Chondrocyte (in vitro differentiated cells): ENCODE data around the gene LDLRAD4. TPM values are rescaled to one million over a fixed set of nuclear protein-coding genes. Genes with fewer than 3 reads are reported as not detected.

Experiments used
- DNase-seq: peaks from one replicate; pipeline ENCODE4 v3.0.0; 2021; ENCODE audit warnings: mixed read lengths, low spot score
- H3K27ac Mint-ChIP-seq: one replicate; pipeline ENCODE4 v1.8.0; 2021; ENCODE audit warnings: mild to moderate bottlenecking, moderate library complexity, mixed read lengths; ENCODE audit not compliant: unreplicated experiment
- H3K27me3 Mint-ChIP-seq: 2 replicates; pipeline ENCODE4 v1.8.0; 2021; ENCODE audit warnings: low read depth, mixed read lengths
- H3K36me3 Mint-ChIP-seq: 2 replicates; pipeline ENCODE4 v1.8.0; 2021; ENCODE audit warnings: low read depth, mixed read lengths
- H3K4me1 Mint-ChIP-seq: 2 replicates; pipeline ENCODE4 v1.8.0; 2021; ENCODE audit warnings: low read depth, mild to moderate bottlenecking, mixed read lengths
- H3K4me3 Mint-ChIP-seq: one replicate; pipeline ENCODE4 v1.8.0; 2021; ENCODE audit warnings: mild to moderate bottlenecking, moderate library complexity, mixed read lengths; ENCODE audit not compliant: unreplicated experiment
- H3K9me3 Mint-ChIP-seq: 2 replicates; pipeline ENCODE4 v1.8.0; 2021; ENCODE audit warnings: low read depth, mixed read lengths
- CTCF ChIP-seq: fragments of 200-600 bp; sonication (generic); IDR thresholded peaks from 2 replicates; pipeline ENCODE4 v1.5.0; 2021; ENCODE audit warnings: antibody characterized with exemption, mild to moderate bottlenecking, moderate library complexity
- total RNA-seq: library from RNA; stranded (reverse); gene quantifications from 3 replicates; pipeline ENCODE4 v1.2.1, GENCODE V29; 2021

The LDLRAD4 gene
- total RNA-seq, 1 donor from 2014 or later = 80.5 TPM

GRCh38 chr18:13465124-13465446 lies 246.5 kb downstream of the LDLRAD4 start:
- Mint-ChIP-seq H3K36me3 (peaks cover 15% of the 10 kb centered on the region), H3K9me3 (peaks cover 10% of the 10 kb centered on the region), H3K4me3 (no peak overlapping the region), H3K27ac (peak overlapping the region; percentile 20), H3K27me3 (no peaks in the 10 kb centered on the region), H3K4me1 (peaks cover 25% of the 10 kb centered on the region)
- no peak for TF ChIP-seq CTCF
- DNase-seq = no peak

- Mint-ChIP-seq H3K36me3 (peaks cover 12% of the 10 kb centered on the region), H3K4me1 (peaks cover 29% of the 10 kb centered on the region), H3K27ac (peak overlapping the region; percentile 20), H3K27me3 (no peaks in the 10 kb centered on the region), H3K4me3 (no peak overlapping the region), H3K9me3 (peaks cover 10% of the 10 kb centered on the region)
- DNase-seq = no peak
- TF ChIP-seq CTCF = no peak
Measured at GRCh38 chr18:13465476-13465875, 246.9 kb downstream of the LDLRAD4 start.

DNA sequence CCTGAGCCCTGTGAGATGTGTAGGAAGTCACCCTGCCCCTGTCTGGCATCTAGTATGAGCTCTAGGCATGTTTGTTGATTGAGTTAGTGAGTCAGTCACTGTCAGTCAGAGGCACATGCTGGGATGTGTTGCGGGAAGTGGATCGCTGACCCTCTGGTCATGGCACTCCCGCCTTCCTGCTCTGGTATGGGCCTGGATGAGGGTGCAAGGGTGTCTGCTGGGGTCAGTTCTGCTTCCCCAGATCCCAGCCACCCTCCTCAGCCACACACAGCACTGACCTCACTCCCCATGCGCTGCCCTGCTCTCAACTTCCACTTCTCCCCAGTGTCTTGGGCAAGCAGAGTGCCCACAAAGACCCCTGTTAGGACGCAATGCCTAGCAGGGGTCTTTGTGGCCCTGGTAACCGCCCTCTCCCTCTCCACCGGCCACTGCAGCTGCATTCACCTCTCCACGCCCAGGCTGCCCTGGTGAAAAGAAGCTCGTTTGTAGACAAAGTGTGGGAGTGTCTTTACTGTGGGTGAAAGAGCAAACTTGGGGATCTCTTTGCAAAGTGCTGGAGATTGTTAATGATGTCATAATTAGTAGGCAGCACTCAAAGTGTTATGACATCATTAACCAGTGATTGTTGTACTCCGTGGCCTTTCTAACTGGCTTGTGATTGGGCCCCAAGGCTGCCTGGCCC lies 252.1 kb downstream of the LDLRAD4 start:
- no peak for TF ChIP-seq CTCF
- no peak for DNase-seq
- Mint-ChIP-seq H3K4me1 (peaks cover 57% of the 10 kb centered on the region), H3K9me3 (peaks cover 10% of the 10 kb centered on the region), H3K4me3 (no peak overlapping the region), H3K27ac (peak overlapping the region; percentile 6), H3K27me3 (no peaks in the 10 kb centered on the region), H3K36me3 (peaks cover 11% of the 10 kb centered on the region)

GRCh38 chr18:13471198-13471845 lies 252.8 kb downstream of the LDLRAD4 start:
- peaks cover 14% of the 10 kb centered on the region for H3K36me3 Mint-ChIP-seq
- H3K4me1 Mint-ChIP-seq = peaks cover 59% of the 10 kb centered on the region
- H3K27ac Mint-ChIP-seq = peak overlapping the region; percentile 6
- TF ChIP-seq CTCF = no peak
- H3K9me3 Mint-ChIP-seq = peaks cover 10% of the 10 kb centered on the region
- H3K27me3 Mint-ChIP-seq = no peaks in the 10 kb centered on the region
- no peak overlapping the region for H3K4me3 Mint-ChIP-seq
- DNase-seq = no peak

DNA sequence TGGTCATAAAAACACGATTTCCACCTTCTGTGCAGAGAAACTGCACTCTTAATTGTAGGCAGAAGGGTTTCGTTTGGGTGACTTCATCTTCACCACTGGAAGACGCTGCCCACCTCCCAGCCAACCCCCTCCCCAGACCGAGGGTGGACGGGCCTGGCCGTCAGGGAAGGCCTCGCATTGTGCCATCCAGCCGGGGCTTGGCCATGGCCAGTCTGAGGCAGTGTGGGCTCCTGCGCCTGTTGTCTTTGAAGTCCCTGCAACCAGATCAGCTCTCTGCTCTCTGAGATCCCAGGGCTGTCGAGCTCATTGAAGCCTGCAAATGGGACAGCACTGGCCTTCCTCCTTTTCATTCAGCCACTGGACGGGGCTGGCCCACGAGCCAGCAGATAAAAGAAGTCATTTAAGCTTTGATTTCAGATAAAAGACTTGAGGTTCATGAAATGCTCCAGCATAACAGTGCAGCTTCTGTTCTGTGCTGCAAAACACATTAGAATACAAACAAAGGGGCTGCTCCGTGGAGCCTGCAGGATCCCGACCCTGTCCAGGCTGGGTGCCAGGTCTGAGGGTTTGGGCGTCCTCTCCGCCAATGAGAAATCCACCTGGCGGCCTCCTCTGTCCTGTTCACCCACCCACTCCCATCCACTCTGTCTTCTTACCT lies 253.5 kb downstream of the LDLRAD4 start:
- Mint-ChIP-seq H3K4me1 (peaks cover 62% of the 10 kb centered on the region), H3K4me3 (no peak overlapping the region), H3K36me3 (peaks cover 8% of the 10 kb centered on the region), H3K9me3 (peaks cover 6% of the 10 kb centered on the region), H3K27me3 (no peaks in the 10 kb centered on the region), H3K27ac (peak overlapping the region; percentile 22)
- no peak for DNase-seq
- no peak for TF ChIP-seq CTCF
